Calu3 (cell line): ENCODE measurements around the gene GRIA3. TPM values are rescaled to one million over a fixed set of nuclear protein-coding genes. Genes with fewer than 3 reads are reported as not detected.

Experiments
- BruUV-seq: library from RNA; stranded (reverse); fragments of 400-500 nt; replicated peaks from 2 replicates; lab custom pipeline; 2021; lab: Mats Ljungman, UMichigan
- CTCF ChIA-PET: fragments of 300-600 bp; sonication (Branson Sonifier 250); formaldehyde crosslinking; loops from one replicate; lab custom pipeline; 2022; ENCODE audit warnings: antibody characterized with exemption; lab: Charles Lee
- DNase-seq: peaks from one replicate; pipeline ENCODE4 v3.0.0; 2022
- H3K27ac Mint-ChIP-seq: one replicate; pipeline ENCODE4 v1.8.0; 2022; ENCODE audit warnings: mixed read lengths; ENCODE audit not compliant: unreplicated experiment
- H3K27me3 Mint-ChIP-seq: one replicate; pipeline ENCODE4 v1.8.0; 2022; ENCODE audit warnings: mixed read lengths; ENCODE audit not compliant: unreplicated experiment
- H3K36me3 Mint-ChIP-seq: one replicate; pipeline ENCODE4 v1.8.0; 2022; ENCODE audit warnings: mild to moderate bottlenecking, moderate library complexity, mixed read lengths; ENCODE audit not compliant: insufficient read depth, unreplicated experiment
- H3K4me1 Mint-ChIP-seq: one replicate; pipeline ENCODE4 v1.8.0; 2022; ENCODE audit warnings: mild to moderate bottlenecking, low read depth, mixed read lengths; ENCODE audit not compliant: unreplicated experiment
- H3K4me3 Mint-ChIP-seq: one replicate; pipeline ENCODE4 v1.8.0; 2022; ENCODE audit warnings: mild to moderate bottlenecking, low read depth, moderate library complexity, mixed read lengths; ENCODE audit not compliant: unreplicated experiment
- H3K9me3 Mint-ChIP-seq: one replicate; pipeline ENCODE4 v1.8.0; 2022; ENCODE audit warnings: low read depth, mixed read lengths; ENCODE audit not compliant: unreplicated experiment
- intact Hi-C: fragments of 100-400 bp; cut with micrococcal nuclease; formaldehyde crosslinking; loops from one replicate; pipeline ENCODE4 v1.10.0; 2022; ENCODE audit not compliant: unreplicated experiment
- total RNA-seq: library from RNA; stranded (reverse); gene quantifications from 2 replicates; pipeline ENCODE4 v1.2.3, GENCODE V29; 2022
- TF ChIP-seq, protein P1 (sequence below): fragments of 200-600 bp; IDR thresholded peaks from one replicate; pipeline ENCODE4 v1.8.0; 2022; ENCODE audit warnings: antibody characterized with exemption; ENCODE audit not compliant: unreplicated experiment

GRIA3 gene
- total RNA-seq, 1 experiment from 2014 or later: not detected

DNA sequence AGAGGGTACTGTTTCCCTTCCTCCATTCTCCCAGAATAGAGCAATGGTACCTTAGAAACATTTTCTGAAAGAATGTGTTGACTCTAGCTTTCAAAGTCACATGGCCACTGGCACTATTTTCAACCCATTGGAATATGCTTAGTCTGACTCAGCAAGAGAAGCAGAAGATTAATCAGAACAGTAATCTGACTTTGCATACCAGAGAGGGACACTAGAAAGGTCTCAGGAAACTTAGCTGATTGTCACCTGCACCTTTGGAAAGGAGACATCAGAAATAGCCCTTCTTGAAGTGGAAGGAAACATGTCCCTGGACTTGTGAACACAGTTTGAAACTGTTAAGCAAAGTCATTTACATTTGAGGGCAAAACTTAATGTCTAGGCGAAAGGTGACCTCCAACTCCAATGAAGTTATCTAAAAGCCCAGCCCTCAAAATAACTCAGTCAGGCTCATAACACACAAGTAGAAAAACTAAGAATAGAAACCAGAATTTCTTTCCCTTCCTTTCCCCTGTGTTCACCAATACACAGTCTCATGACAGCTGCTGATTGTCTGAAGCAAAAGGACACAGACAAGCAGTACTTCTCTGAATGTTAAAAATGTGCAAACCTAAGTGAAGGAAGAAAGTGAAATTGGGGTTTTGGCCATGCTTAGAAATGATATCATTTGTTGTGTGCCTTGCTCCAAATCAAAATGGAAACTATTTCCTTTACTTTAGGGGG, 270.8 kb downstream of the GRIA3 start:
- CTCF ChIA-PET: no interaction called here
- intact Hi-C loops: no loop called here
- Mint-ChIP-seq H3K4me3 (no peak overlapping the region), H3K4me1 (no peaks in the 10 kb centered on the region), H3K9me3 (no peaks in the 10 kb centered on the region), H3K36me3 (no peaks in the 10 kb centered on the region), H3K27me3 (peaks cover 12% of the 10 kb centered on the region), H3K27ac (no peak overlapping the region)
- DNase-seq: no peak
- BruUV-seq: no TSS peak
- TF ChIP-seq, protein P1, sequence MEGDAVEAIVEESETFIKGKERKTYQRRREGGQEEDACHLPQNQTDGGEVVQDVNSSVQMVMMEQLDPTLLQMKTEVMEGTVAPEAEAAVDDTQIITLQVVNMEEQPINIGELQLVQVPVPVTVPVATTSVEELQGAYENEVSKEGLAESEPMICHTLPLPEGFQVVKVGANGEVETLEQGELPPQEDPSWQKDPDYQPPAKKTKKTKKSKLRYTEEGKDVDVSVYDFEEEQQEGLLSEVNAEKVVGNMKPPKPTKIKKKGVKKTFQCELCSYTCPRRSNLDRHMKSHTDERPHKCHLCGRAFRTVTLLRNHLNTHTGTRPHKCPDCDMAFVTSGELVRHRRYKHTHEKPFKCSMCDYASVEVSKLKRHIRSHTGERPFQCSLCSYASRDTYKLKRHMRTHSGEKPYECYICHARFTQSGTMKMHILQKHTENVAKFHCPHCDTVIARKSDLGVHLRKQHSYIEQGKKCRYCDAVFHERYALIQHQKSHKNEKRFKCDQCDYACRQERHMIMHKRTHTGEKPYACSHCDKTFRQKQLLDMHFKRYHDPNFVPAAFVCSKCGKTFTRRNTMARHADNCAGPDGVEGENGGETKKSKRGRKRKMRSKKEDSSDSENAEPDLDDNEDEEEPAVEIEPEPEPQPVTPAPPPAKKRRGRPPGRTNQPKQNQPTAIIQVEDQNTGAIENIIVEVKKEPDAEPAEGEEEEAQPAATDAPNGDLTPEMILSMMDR: no peak

DNA sequence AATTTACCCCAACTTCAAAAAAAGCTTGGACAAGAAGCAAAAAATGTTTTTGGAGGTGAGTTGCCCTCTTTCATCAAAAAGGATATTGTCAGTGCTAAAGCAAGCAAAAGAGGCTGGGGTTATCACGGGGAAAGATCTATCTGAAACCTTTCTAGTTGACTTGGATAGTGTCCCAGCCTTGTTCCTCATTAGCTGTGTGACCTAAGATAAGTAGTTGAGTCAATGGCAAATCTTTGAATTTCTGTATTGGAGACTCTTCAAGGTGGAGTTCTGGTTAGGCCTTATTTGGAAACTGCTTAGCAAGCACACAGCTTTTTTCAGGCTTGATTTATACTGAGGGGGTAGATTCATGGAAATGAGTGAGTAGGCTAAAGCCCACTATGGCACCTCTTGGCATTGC, 271.6 kb downstream of the GRIA3 start:
- Mint-ChIP-seq H3K4me1 (no peaks in the 10 kb centered on the region), H3K27ac (no peak overlapping the region), H3K4me3 (no peak overlapping the region), H3K9me3 (no peaks in the 10 kb centered on the region), H3K36me3 (no peaks in the 10 kb centered on the region), H3K27me3 (peaks cover 12% of the 10 kb centered on the region)
- intact Hi-C loops: no loop called here
- BruUV-seq: no TSS peak
- CTCF ChIA-PET: no interaction called here
- DNase-seq: no peak
- TF ChIP-seq, protein P1: no peak

DNA sequence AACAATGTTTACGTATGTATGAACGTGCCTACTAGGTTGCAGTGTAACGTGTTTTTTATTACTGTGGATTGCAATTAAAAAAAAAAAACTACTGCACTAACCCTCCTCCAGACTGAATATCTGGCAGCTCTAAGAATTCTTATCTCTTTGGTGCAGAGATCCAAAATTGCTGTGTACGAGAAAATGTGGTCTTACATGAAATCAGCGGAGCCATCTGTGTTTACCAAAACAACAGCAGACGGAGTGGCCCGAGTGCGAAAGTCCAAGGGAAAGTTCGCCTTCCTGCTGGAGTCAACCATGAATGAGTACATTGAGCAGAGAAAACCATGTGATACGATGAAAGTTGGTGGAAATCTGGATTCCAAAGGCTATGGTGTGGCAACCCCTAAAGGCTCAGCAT, 280.6 kb downstream of the GRIA3 start:
- Mint-ChIP-seq H3K36me3 (no peaks in the 10 kb centered on the region), H3K9me3 (no peaks in the 10 kb centered on the region), H3K27ac (no peak overlapping the region), H3K27me3 (peaks cover 38% of the 10 kb centered on the region), H3K4me3 (no peak overlapping the region), H3K4me1 (no peaks in the 10 kb centered on the region)
- intact Hi-C loops: no loop called here
- no TSS peak for BruUV-seq
- CTCF ChIA-PET: no interaction called here
- TF ChIP-seq, protein P1: no peak
- DNase-seq: no peak

GRCh38 chrX:123468481-123468880, 284.4 kb downstream of the GRIA3 start:
- no TSS peak for BruUV-seq
- no peak for DNase-seq
- TF ChIP-seq, protein P1: no peak
- intact Hi-C loops: no loop called here
- peaks cover 33% of the 10 kb centered on the region for H3K27me3 Mint-ChIP-seq
- no peaks in the 10 kb centered on the region for H3K9me3 Mint-ChIP-seq
- H3K4me3 Mint-ChIP-seq: no peak overlapping the region
- H3K36me3 Mint-ChIP-seq: no peaks in the 10 kb centered on the region
- no peaks in the 10 kb centered on the region for H3K4me1 Mint-ChIP-seq
- no peak overlapping the region for H3K27ac Mint-ChIP-seq
- CTCF ChIA-PET: no interaction called here
